HG02870 (cell line): ENCODE data around the gene NPHP3.
A peak's percentile ranks its signal among the peaks of the same experiment; 100 is the strongest.
"Not testable (repeated sequence)": the region's sequence is repeated elsewhere in the genome, so short reads cannot be mapped to it uniquely, and the experiment has no call there.

Source experiments
- ATAC-seq: cut with Tn5 transposase; IDR thresholded peaks from one replicate; pipeline ENCODE4 v1.9.1; 2021; ENCODE audit warnings: mild to moderate bottlenecking, moderate library complexity; ENCODE audit not compliant: unreplicated experiment

Gene NPHP3

DNA sequence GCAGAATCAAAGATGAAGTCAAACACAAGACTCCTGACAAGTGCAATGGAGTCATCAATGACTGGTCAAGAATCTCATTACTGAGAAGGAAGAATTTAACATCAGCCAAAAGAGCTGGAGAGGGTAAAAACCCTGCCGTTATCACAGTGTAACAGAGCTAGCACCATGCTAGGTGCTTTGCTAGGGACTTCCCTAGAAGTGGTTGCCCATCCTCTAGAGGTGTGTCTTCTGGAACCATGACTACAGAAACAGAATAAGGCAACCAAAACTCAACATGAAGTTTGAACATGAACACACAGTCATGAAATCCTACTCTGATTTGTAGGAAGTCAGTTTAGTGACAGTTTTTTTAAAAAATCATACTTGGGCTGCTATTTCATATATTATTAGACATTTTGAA, 72.1 kb downstream of the NPHP3 start:
- ATAC-seq: peak; percentile 76

DNA sequence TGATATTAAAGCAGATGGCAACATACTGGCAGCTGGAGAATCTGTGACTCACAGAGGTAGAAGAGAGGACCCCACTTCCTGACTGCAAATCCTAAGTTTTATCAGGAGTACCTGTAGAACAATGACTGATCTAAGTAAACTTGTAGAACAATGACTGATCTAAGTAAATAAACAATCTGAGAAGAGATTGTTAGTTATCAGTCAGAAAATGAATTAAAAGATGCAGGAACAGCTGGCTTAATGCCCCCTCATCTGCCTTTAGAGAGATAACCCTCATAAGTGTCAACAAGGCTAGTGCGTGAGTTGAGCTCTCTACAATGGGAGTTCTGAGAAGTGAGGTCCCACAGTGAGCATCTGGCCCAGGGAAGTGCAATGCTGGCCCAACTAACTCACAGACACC, 77.2 kb downstream of the NPHP3 start:
- no peak for ATAC-seq

DNA sequence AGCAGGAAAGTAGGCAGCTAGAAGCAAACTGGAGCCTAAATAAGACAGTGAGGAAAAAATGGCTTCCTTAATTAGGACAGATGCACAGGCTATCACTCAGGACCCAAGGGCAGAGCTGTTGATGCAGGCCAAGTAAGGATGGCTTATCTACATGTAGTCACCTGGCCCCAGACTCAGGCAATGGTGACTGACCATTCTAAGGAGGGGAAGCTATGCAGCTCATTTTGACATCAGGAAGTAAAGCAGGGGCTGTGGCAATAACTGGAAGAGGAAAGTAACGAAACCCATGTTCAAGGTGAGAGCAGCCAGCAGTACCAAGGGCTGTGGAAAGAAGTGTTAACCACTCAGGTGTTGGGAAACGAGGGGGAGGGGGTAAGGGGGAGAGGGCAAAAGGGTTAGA, 78.8 kb downstream of the NPHP3 start:
- no peak for ATAC-seq

DNA sequence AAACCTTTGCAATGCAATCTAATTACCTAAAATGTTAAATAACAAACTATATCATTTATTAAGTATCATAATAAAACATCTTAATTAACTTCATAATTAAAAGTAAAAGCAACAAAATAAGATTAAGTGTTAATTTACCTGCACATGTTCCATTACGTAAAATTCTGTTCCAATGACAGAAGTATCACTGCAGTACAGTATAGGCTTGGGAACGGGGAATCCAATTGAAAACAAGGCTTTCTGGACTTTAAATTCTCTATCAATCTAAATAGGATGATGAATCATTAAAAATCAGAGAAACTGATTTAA, 79.7 kb downstream of the NPHP3 start:
- ATAC-seq: no peak

DNA sequence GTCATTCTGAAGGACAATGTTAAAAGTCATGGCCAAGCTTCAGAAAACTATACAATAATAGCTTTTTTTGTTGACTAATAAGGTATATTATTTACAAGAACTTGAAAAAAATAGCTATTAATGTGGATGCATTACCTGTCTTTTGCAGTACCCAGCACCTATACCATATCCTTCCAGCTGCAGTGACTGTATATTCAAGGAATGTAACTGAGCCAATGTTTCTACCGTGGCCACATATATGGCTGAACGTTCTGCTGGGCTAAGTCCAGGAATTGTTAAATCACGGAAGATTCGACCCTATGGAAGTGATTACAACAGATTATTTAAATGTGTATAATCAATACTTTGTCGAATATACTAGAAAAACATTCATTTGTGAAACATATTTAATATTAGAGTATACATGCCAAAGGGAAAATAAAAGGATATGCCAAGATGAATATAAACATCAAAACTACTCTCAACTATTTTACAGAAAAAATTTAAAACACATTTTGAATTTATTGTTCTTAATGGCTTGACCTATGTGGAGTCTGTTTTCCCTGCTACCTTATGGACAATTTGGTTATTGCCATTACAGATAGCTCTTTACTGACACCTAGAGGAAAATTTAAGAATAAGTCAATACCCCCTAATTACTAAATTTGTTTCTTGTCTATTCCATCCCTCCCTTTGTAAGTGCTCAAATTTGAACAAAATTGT, 80.2 kb downstream of the NPHP3 start:
- ATAC-seq: no peak

DNA sequence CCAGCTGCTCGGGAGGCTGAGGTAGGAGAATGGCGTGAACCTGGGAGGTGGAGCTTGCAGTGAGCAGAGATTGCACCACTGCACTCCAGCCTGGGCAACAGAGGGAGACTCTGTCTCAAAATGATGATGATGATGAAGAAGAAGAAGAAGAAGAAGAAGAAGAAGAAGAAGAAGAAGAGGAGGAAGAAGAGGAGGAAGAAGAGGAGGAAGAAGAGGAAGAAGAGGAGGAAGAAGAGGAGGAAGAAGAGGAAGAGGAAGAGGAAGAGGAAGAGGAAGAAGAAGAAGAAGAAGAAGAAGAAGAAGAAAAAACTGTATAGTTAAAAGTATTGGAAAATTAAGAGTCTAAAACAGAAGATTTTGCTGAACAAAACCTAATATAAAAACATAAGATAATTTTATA, 80.8 kb downstream of the NPHP3 start:
- not testable (repeated sequence) for ATAC-seq

DNA sequence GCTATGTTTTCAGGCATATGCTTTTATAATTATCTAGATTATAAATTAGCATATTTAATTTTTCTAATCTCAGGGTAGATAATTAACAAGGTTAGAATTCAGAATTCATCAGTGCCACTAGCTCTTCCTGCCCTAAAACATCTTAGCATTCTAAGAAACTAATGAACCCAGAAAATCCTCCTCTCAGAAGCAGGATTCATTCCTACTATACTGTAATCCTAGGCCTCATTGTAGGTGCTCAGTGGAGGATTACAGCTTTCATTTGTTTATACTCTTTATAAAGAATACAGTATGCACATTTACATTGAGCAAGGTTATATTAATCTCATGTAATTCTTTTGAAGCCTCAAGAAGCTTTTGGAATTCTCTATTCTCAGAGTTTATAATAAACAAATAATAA, 83.5 kb downstream of the NPHP3 start:
- no peak for ATAC-seq

DNA sequence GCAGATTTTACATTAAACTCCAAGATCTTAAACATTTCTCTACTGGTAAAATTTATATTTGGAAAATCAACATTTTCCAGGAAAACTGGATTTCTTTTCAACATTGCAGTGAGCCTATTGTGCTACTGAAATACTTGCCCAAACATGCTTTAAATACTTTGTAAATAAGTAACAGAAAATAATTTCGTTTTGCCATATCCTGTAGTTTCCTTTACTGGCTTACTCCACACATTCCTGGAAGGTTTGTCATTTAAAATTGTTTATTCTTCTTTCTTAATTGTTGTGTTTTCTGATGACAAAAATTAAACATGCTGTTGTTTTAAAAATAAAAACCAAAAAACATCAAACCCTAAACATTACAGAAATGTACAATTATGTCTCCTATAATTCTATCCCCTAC, 84.6 kb downstream of the NPHP3 start:
- no peak for ATAC-seq

DNA sequence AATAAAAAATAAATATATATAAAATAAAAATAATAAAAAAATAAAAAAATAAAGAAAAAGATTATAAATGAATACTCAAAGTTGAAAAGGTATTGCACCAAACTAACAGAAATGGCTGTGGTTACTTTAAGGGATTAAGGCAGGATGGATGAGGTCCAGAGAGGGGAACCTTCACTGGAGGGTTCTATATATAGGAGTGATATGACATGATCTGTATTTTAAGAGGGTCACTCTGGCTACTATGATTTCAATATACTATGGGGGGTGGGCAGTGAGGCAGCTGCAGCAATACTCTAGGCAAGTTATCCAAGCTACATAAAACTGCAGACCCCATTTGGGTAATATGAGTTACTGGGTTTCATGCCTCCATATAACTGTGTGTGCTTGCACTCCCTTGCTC, 87.2 kb downstream of the NPHP3 start:
- ATAC-seq: no peak
